ENCODE data around the gene TXLNA. TPM values are rescaled to one million over a fixed set of nuclear protein-coding genes. Genes with fewer than 3 reads are reported as not detected.

Gene TXLNA
- total RNA-seq, 2 experiments from 2014 or later, result 64.1 to 65.8 TPM

GRCh38 chr1:32241001-32241763, 61.7 kb downstream of the TXLNA start:
- Mint-ChIP-seq H3K27ac (peak overlapping the region; percentile 57), H3K27me3 (no peaks in the 10 kb centered on the region), H3K36me3 (ENCODE audit: low read depth) (no peaks in the 10 kb centered on the region), H3K4me1 (peaks cover 38% of the 10 kb centered on the region), H3K9me3 (no peaks in the 10 kb centered on the region), H3K4me3 (peak overlapping the region; percentile 78)
- ChIA-PET POLR2A (interaction anchor here (0.8 to 1.2 kb wide), 2 partner anchors 8 to 13 kb away, joined by 3 to 5 read pairs; no protein-coding TSS in a partner anchor), CTCF (interaction anchor here (0.6 to 3.4 kb wide), 12 partner anchors 7 to 131 kb away, joined by 3 to 29 read pairs (median 4); partner anchors contain the start of genes FAM167B, HDAC1 and LCK)
- DNase-seq, result peak; percentile 33

GRCh38 chr1:32242341-32242851, 62.9 kb downstream of the TXLNA start:
- no peak overlapping the region for H3K4me3 Mint-ChIP-seq
- POLR2A ChIA-PET, result no interaction called here

GRCh38 chr1:32246888-32247273, 67.4 kb downstream of the TXLNA start, which contains the start of gene FAM167B:
FAM167B (plus strand) TSS chr1:32247222; CDS start chr1:32247422, 200 bp downstream.
- DNase-seq, result no peak
- Mint-ChIP-seq H3K4me3 (peak within 1 kb of the TSS; percentile 59), H3K9me3 (no peaks in the 10 kb centered on the region), H3K4me1 (peaks cover 57% of the 10 kb centered on the region), H3K36me3 (ENCODE audit: low read depth) (peaks cover 11% of the 10 kb centered on the region), H3K27ac (peak within 1 kb of the TSS; percentile 87), H3K27me3 (no peaks in the 10 kb centered on the region)
- ChIA-PET CTCF (interaction anchor here (0.8 to 4.7 kb wide), 6 partner anchors 7 to 96 kb away, joined by 3 to 52 read pairs (median 3); no protein-coding TSS in a partner anchor), POLR2A (no interaction called here)

More at GRCh38 chr1:32242341-32242851, 62.9 kb downstream of the TXLNA start:
- no peak for DNase-seq
- CTCF ChIA-PET, result interaction anchor here (0.7 to 1.7 kb wide), 5 partner anchors 10 to 90 kb away, joined by 3 to 7 read pairs (median 5); no protein-coding TSS in a partner anchor
- Mint-ChIP-seq H3K27ac (no peak overlapping the region), H3K36me3 (ENCODE audit: low read depth) (no peaks in the 10 kb centered on the region), H3K4me1 (peaks cover 50% of the 10 kb centered on the region), H3K9me3 (no peaks in the 10 kb centered on the region), H3K27me3 (no peaks in the 10 kb centered on the region)

- CTCF ChIA-PET, result interaction anchor here (0.6 to 4.7 kb wide), 23 partner anchors 8 to 575 kb away, joined by 3 to 52 read pairs (median 5); partner anchors contain the start of genes CCDC28B and KPNA6
- no peak for DNase-seq
- peak overlapping the region; percentile 87 for H3K27ac Mint-ChIP-seq
- H3K4me3 Mint-ChIP-seq, result no peak overlapping the region
- H3K4me1 Mint-ChIP-seq, result peaks cover 51% of the 10 kb centered on the region
- no peaks in the 10 kb centered on the region for H3K9me3 Mint-ChIP-seq
- POLR2A ChIA-PET, result no interaction called here
- H3K36me3 Mint-ChIP-seq (ENCODE audit: low read depth), result peaks cover 16% of the 10 kb centered on the region
- H3K27me3 Mint-ChIP-seq, result no peaks in the 10 kb centered on the region
Measured at GRCh38 chr1:32247452-32247851, 68.0 kb downstream of the TXLNA start.

Other genes with a start within 250 kb of the TXLNA start
- gene PTP4A2, start 241.3 kb upstream of the TXLNA start, total RNA-seq, result 100 to 1,000 TPM; 334 to 347 TPM
- gene KHDRBS1, start 165.8 kb upstream of the TXLNA start, total RNA-seq, result 100 to 1,000 TPM; 174 to 183 TPM
- 10 to 100 TPM; 30.4 to 36.3 TPM for gene TMEM39B, start 106.7 kb upstream of the TXLNA start, total RNA-seq
- gene KPNA6, start 71.6 kb upstream of the TXLNA start, total RNA-seq, result 10 to 100 TPM; 64.8 to 64.9 TPM
- 10 to 100 TPM; 33.4 to 36.6 TPM for gene CCDC28B, start 20.9 kb downstream of the TXLNA start, total RNA-seq
- 1 to 10 TPM; 4.8 to 5.0 TPM for gene IQCC, start 26.0 kb downstream of the TXLNA start, total RNA-seq
- gene DCDC2B, start 29.4 kb downstream of the TXLNA start, total RNA-seq, result under 1 TPM; 0.10 TPM
- 10 to 100 TPM; 13.2 to 15.0 TPM for gene TMEM234, start 42.7 kb downstream of the TXLNA start, total RNA-seq
- gene EIF3I, start 42.7 kb downstream of the TXLNA start, total RNA-seq, result 100 to 1,000 TPM; 173 to 176 TPM
- gene FAM167B, start 67.5 kb downstream of the TXLNA start, total RNA-seq, result under 1 TPM; 0.58 to 0.87 TPM
- gene LCK, start 71.6 kb downstream of the TXLNA start, total RNA-seq, result 100 to 1,000 TPM; 434 to 495 TPM
- gene HDAC1, start 112.4 kb downstream of the TXLNA start, total RNA-seq, result 100 to 1,000 TPM; 226 to 230 TPM
- 10 to 100 TPM; 31.0 to 31.6 TPM for gene MARCKSL1, start 156.6 kb downstream of the TXLNA start, total RNA-seq
- gene FAM229A, start 182.8 kb downstream of the TXLNA start, total RNA-seq, result 1 to 10 TPM; 8.2 to 8.5 TPM
- 1 to 10 TPM; 1.5 to 2.2 TPM for gene TSSK3, start 182.9 kb downstream of the TXLNA start, total RNA-seq
- 10 to 100 TPM; 42.9 to 44.6 TPM for gene BSDC1, start 214.8 kb downstream of the TXLNA start, total RNA-seq

All from activated CD4-positive, alpha-beta T cell treated with anti-CD3 and anti-CD28 coated beads, Interleukin-2, amount 10 ng/mL, durations not matched to agents 7 days and 5 days (primary cell).